Measurements from ENCODE around the gene VN1R5.

DNA sequence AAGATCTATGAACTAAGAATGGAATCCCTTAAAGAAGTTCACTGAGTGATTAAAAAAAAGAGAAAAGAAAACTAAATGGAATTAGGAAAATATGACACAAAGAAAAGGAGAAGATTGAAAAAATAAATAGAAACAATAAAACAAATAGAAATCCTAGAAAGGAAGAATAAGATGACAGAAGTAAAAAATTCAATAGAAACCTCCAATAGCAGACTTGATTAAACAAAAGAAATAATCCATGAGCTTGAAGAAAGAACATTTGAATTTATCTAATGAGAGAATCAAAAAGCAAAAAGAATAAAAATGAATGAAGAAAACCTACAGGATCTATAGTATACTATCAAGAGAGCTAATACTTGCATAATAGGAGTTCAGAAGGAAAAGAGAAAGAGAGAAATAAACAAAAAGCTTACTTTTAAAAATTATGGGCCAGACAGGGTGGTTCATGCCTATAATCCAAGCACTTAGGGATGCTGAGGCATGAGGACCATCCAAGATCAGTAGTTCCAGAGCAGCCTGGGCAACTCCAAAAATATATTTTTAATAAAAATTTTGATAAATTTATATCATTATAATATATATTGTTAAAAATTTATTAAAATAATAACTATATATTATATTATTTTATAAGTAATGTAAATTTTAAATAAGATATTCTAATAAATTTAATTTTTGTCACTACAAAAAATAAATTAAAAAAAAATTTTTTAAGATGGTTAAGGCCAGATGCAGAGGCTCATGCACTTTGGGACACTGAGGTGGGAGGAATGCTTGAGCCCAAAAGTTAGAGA is 9.4 kb upstream of the VN1R5 start:
- TF ChIP-seq, protein P1, sequence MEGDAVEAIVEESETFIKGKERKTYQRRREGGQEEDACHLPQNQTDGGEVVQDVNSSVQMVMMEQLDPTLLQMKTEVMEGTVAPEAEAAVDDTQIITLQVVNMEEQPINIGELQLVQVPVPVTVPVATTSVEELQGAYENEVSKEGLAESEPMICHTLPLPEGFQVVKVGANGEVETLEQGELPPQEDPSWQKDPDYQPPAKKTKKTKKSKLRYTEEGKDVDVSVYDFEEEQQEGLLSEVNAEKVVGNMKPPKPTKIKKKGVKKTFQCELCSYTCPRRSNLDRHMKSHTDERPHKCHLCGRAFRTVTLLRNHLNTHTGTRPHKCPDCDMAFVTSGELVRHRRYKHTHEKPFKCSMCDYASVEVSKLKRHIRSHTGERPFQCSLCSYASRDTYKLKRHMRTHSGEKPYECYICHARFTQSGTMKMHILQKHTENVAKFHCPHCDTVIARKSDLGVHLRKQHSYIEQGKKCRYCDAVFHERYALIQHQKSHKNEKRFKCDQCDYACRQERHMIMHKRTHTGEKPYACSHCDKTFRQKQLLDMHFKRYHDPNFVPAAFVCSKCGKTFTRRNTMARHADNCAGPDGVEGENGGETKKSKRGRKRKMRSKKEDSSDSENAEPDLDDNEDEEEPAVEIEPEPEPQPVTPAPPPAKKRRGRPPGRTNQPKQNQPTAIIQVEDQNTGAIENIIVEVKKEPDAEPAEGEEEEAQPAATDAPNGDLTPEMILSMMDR (IDR thresholded peaks at IDR 0.05), result no peak
- TF ChIP-seq POLR2A (IDR thresholded peaks at IDR 0.05) (no peak), POLR2AphosphoS5 (IDR thresholded peaks at IDR 0.05; ENCODE audit: insufficient read depth in 1 of 2, low read depth in 1 of 2) (no peak)
